GM20000 (cell line): ENCODE data around the gene GPR155.

ENCODE experiments used
- DNase-seq: peaks from one replicate; pipeline ENCODE4 v3.0.0; 2012; ENCODE audit warnings: low spot score
- CTCF ChIP-seq: IDR thresholded peaks from 2 replicates; pipeline ENCODE4 v1.5.1; 2012; ENCODE audit warnings: mild to moderate bottlenecking, control low read depth; ENCODE audit errors: extremely low read depth, missing control alignments

GPR155 gene

GRCh38 chr2:174465327-174465726 lies 21.5 kb downstream of the GPR155 start:
- no peak for TF ChIP-seq CTCF
- no peak for DNase-seq

- TF ChIP-seq CTCF, result no peak
Observed at GRCh38 chr2:174461221-174461620, 25.6 kb downstream of the GPR155 start.

DNA sequence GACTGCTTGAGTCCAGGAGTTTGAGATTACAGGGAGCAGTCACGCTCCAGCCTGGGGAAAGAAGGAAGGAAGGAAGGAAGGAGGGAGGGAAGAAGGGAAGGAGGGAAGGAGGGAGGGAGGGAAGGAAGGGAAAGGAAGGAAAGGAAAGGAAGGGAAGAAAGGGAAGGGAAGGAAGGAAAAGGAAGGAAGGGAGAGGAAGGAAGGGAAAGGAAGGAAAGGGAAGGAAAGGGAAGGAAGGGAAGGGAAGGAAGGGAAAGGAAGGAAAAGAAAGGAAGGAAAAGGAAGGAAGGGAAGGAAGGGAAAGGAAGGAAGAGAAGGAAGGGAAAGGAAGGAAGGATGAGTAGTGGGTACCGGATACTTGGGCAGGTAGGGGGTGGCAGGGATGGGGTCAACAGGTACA lies 32.3 kb downstream of the GPR155 start:
- no peak for TF ChIP-seq CTCF
- DNase-seq, result no peak

More at GRCh38 chr2:174461221-174461620, 25.6 kb downstream of the GPR155 start:
- DNase-seq, result no peak

- peak; percentile 10 for DNase-seq
- TF ChIP-seq CTCF, result no peak
Observed at GRCh38 chr2:174450021-174450816, 36.6 kb downstream of the GPR155 start.

GRCh38 chr2:174449033-174449432 lies 37.8 kb downstream of the GPR155 start:
- TF ChIP-seq CTCF, result no peak
- no peak for DNase-seq

DNA sequence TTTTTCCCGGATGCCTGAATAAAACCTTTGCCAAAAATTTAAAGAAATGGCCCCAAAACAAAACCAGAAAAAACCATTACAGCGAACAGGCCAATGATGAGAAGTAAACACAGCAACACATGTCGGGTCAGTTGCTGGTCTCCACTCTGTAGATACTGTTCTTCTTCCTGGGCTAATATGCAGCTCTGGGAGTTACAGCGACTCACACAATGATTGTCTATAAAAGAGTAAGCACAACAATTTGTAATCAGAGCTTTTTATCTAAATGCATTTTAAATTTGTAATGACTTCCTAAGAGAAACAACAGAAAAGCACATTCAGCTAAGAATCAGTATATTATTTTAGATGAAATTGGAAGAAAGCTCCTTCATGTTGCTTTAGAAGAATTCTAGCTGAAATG lies 40.3 kb downstream of the GPR155 start:
- no peak for DNase-seq
- TF ChIP-seq CTCF, result no peak

GRCh38 chr2:174445248-174445647 lies 41.6 kb downstream of the GPR155 start:
- no peak for DNase-seq
- TF ChIP-seq CTCF, result no peak
